Measurements from ENCODE around the gene SPTSSB. TPM values are rescaled to one million over a fixed set of nuclear protein-coding genes. Genes with fewer than 3 reads are reported as not detected.

SPTSSB gene
- total RNA-seq, 1 donor from 2014 or later: 0.50 TPM

DNA sequence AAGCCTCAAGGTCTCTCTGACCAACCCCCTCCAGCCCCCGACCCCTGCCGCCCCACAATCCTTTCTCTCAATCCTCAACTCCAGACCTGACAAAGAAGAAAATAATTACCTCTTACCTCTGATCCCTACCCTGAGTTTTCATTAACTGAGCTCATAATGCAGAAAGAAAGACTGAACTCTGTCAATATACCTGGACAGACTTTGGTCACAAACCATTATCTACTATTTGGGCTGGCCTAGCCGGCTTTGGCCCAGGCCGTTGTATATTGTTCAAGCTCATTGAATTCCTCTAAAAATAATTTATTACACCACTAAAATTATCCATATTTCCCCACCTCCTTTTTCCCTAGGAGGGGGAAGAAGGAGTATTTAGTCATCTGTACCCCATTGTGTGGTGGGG, 29.3 kb upstream of the SPTSSB start:
- H3K36me3 Mint-ChIP-seq (ENCODE audit: low read depth, unreplicated experiment): no peaks in the 10 kb centered on the region
- Histone ChIP-seq H4K20me1 (ENCODE audit: insufficient read depth, low read length) (no peaks in the 10 kb centered on the region), H3K36me3 (ENCODE audit: insufficient read depth, low read length) (no peaks in the 10 kb centered on the region), H3K79me2 (ENCODE audit: insufficient read depth, low read length) (no peaks in the 10 kb centered on the region), H3K4me2 (ENCODE audit: low read length) (no peak overlapping the region), H3K27ac (ENCODE audit: low read depth, low read length) (no peak overlapping the region), H3K4me3 (ENCODE audit: insufficient read depth, low read depth, low read length) (no peak overlapping the region), H3K27me3 (ENCODE audit: insufficient read depth, low read length) (no peaks in the 10 kb centered on the region), H3K9me3 (ENCODE audit: insufficient read depth, low read depth, low read length) (no peaks in the 10 kb centered on the region), H3K9ac (ENCODE audit: low read length) (no peak overlapping the region), H2AFZ (ENCODE audit: low read depth, low read length) (no peak overlapping the region), H3K4me1 (ENCODE audit: insufficient read depth, low read length) (no peaks in the 10 kb centered on the region)
- H3K27me3 Mint-ChIP-seq (ENCODE audit: low read depth, unreplicated experiment): no peaks in the 10 kb centered on the region
- DNase-seq (ENCODE audit: low read depth) (no peak), FAIRE-seq (no peak)
- H3K27ac Mint-ChIP-seq (ENCODE audit: unreplicated experiment): no peak overlapping the region
- H3K4me3 Mint-ChIP-seq (ENCODE audit: unreplicated experiment): no peak overlapping the region
- H3K9me3 Mint-ChIP-seq (ENCODE audit: unreplicated experiment): peaks cover 4% of the 10 kb centered on the region
- TF ChIP-seq EZH2 (IDR thresholded peaks at IDR 0.05; ENCODE audit: insufficient read depth, low read length): no peak
- TF ChIP-seq, protein P1, sequence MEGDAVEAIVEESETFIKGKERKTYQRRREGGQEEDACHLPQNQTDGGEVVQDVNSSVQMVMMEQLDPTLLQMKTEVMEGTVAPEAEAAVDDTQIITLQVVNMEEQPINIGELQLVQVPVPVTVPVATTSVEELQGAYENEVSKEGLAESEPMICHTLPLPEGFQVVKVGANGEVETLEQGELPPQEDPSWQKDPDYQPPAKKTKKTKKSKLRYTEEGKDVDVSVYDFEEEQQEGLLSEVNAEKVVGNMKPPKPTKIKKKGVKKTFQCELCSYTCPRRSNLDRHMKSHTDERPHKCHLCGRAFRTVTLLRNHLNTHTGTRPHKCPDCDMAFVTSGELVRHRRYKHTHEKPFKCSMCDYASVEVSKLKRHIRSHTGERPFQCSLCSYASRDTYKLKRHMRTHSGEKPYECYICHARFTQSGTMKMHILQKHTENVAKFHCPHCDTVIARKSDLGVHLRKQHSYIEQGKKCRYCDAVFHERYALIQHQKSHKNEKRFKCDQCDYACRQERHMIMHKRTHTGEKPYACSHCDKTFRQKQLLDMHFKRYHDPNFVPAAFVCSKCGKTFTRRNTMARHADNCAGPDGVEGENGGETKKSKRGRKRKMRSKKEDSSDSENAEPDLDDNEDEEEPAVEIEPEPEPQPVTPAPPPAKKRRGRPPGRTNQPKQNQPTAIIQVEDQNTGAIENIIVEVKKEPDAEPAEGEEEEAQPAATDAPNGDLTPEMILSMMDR (IDR thresholded peaks at IDR 0.05; ENCODE audit: insufficient read depth, low read depth, low read length): no peak
- H3K4me1 Mint-ChIP-seq (ENCODE audit: low read depth, unreplicated experiment): no peaks in the 10 kb centered on the region

DNA sequence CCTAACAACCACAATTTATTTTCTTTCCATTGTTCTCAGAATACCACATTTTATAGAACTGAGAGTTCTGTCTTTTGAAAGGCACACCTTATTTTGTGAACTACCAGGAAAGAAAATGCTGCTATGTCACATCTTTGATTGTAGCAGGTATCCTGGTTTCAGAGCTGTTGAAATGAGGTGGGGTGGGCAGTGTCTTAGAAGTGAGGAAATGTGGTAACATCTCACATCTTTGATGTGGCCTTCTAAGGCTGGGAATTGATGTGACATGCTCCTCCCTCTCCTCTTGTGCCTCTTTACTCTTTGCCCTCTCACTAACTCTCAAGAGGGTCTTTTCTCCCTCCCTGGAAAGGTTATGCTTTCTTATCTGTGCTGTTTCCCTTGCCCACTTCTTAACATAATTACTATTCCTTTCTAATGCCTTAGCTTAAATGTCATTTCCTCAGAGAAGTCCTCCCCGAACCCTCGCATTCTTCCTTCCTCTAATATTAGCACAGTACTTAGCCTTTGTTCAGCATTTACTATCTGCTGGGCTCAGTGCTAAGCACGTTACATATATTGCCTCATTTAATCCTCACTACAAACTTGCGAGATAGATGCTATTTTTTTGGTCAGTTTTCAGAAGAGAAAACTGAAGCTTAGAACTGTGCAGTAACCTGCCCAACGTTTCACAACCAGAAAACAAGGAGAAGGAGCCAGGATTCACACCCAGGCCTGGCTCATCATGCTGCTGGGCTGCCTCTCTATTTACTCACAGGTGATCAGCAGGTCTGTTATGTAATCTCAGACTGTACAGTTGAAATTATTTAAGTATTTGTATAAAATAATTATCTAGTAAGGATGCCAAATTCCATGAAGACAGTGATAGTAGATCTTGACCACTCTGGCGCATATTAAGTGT, 24.0 kb upstream of the SPTSSB start:
- H3K9ac ChIP-seq (ENCODE audit: low read length): no peak overlapping the region
- no peak overlapping the region for H3K4me2 ChIP-seq (ENCODE audit: low read length)
- Mint-ChIP-seq H3K27me3 (ENCODE audit: low read depth, unreplicated experiment) (no peaks in the 10 kb centered on the region), H3K4me3 (ENCODE audit: unreplicated experiment) (no peak overlapping the region), H3K4me1 (ENCODE audit: low read depth, unreplicated experiment) (no peaks in the 10 kb centered on the region), H3K27ac (ENCODE audit: unreplicated experiment) (no peak overlapping the region), H3K9me3 (ENCODE audit: unreplicated experiment) (peaks cover 4% of the 10 kb centered on the region), H3K36me3 (ENCODE audit: low read depth, unreplicated experiment) (no peaks in the 10 kb centered on the region)
- H3K4me1 ChIP-seq (ENCODE audit: insufficient read depth, low read length): no peaks in the 10 kb centered on the region
- no peaks in the 10 kb centered on the region for H3K36me3 ChIP-seq (ENCODE audit: insufficient read depth, low read length)
- H3K27ac ChIP-seq (ENCODE audit: low read depth, low read length): no peak overlapping the region
- TF ChIP-seq, protein P1 (IDR thresholded peaks at IDR 0.05; ENCODE audit: insufficient read depth, low read depth, low read length): no peak
- H3K4me3 ChIP-seq (ENCODE audit: insufficient read depth, low read depth, low read length): no peak overlapping the region
- H2AFZ ChIP-seq (ENCODE audit: low read depth, low read length): no peak overlapping the region
- no peaks in the 10 kb centered on the region for H3K27me3 ChIP-seq (ENCODE audit: insufficient read depth, low read length)
- H3K9me3 ChIP-seq (ENCODE audit: insufficient read depth, low read depth, low read length): no peaks in the 10 kb centered on the region
- H4K20me1 ChIP-seq (ENCODE audit: insufficient read depth, low read length): no peaks in the 10 kb centered on the region
- H3K79me2 ChIP-seq (ENCODE audit: insufficient read depth, low read length): no peaks in the 10 kb centered on the region
- no peak for FAIRE-seq
- no peak for DNase-seq (ENCODE audit: low read depth)

DNA sequence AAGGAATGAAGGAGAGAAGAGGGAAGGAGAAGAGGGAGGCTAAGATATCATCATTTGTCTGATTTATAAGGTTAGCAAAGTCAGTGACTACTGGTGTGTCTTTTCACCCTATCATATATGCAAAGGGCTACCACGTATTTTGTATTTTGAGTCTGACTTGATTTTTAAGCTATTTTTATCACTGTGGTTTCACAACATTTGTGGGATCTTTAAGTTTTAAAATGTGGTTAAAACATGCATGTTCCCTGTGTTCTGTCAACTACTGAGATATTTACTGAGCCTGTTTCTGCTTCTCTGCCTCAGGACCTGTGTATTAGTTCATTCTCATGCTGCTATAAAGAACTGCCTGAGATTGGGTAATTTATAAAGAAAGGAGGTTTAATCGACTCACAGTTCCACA, 22.5 kb upstream of the SPTSSB start:
- no peaks in the 10 kb centered on the region for H3K36me3 ChIP-seq (ENCODE audit: insufficient read depth, low read length)
- Mint-ChIP-seq H3K27ac (ENCODE audit: unreplicated experiment) (no peak overlapping the region), H3K4me1 (ENCODE audit: low read depth, unreplicated experiment) (no peaks in the 10 kb centered on the region), H3K4me3 (ENCODE audit: unreplicated experiment) (no peak overlapping the region), H3K27me3 (ENCODE audit: low read depth, unreplicated experiment) (no peaks in the 10 kb centered on the region), H3K9me3 (ENCODE audit: unreplicated experiment) (peaks cover 7% of the 10 kb centered on the region), H3K36me3 (ENCODE audit: low read depth, unreplicated experiment) (no peaks in the 10 kb centered on the region)
- no peak overlapping the region for H3K27ac ChIP-seq (ENCODE audit: low read depth, low read length)
- H3K27me3 ChIP-seq (ENCODE audit: insufficient read depth, low read length): no peaks in the 10 kb centered on the region
- H3K4me2 ChIP-seq (ENCODE audit: low read length): no peak overlapping the region
- no peak overlapping the region for H3K4me3 ChIP-seq (ENCODE audit: insufficient read depth, low read depth, low read length)
- H3K9me3 ChIP-seq (ENCODE audit: insufficient read depth, low read depth, low read length): no peaks in the 10 kb centered on the region
- FAIRE-seq (no peak), DNase-seq (ENCODE audit: low read depth) (no peak)
- no peak for TF ChIP-seq EZH2 (IDR thresholded peaks at IDR 0.05; ENCODE audit: insufficient read depth, low read length)
- no peaks in the 10 kb centered on the region for H4K20me1 ChIP-seq (ENCODE audit: insufficient read depth, low read length)
- H3K4me1 ChIP-seq (ENCODE audit: insufficient read depth, low read length): no peaks in the 10 kb centered on the region
- no peak overlapping the region for H3K9ac ChIP-seq (ENCODE audit: low read length)
- no peaks in the 10 kb centered on the region for H3K79me2 ChIP-seq (ENCODE audit: insufficient read depth, low read length)
- H2AFZ ChIP-seq (ENCODE audit: low read depth, low read length): no peak overlapping the region
